HG02588 (cell line): ENCODE results near the gene SPATS2L.
"Not testable (repeated sequence)": the region's sequence is repeated elsewhere in the genome, so short reads cannot be mapped to it uniquely, and the experiment has no call there.

ENCODE experiments used
- ATAC-seq: cut with Tn5 transposase; IDR thresholded peaks from one replicate; pipeline ENCODE4 v1.9.1; 2021; ENCODE audit warnings: mild to moderate bottlenecking, moderate library complexity; ENCODE audit not compliant: unreplicated experiment

The SPATS2L gene

DNA sequence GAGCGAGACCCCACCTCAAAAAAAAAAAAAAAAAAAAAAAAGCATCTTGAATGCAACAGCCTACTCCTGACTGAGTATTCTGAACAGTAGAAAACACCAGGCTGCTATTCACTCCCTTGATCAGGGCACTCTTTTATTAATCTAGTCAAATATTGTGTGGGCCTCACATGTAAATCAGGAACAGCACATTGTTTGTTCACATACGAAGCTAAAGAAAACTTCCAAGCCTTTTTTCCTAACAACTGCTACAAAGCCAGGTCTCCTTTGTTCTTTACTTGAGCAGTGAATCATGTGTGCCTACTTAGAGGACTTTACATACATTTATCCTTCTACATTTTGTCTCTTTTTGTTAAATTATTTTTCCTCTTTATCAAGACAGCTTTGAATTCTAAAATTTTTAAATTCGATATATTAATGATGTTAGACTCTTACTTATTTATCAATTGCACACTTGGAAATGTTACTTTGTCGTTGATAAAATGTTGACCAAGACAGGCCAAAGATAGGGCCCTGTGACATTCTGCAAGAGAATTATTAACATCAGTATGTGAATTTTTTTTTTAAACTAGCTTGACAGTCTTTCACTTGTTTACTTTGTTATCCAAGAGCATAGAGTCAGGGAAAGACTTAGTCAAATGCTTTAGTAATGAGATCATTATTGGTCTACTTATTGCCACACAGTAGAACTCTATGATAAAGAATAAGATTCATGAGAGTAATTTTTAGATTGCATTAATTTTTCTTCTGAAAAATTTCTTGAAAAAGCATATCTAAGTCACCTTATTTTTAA lies 13.2 kb downstream of the SPATS2L start:
- ATAC-seq = no peak

DNA sequence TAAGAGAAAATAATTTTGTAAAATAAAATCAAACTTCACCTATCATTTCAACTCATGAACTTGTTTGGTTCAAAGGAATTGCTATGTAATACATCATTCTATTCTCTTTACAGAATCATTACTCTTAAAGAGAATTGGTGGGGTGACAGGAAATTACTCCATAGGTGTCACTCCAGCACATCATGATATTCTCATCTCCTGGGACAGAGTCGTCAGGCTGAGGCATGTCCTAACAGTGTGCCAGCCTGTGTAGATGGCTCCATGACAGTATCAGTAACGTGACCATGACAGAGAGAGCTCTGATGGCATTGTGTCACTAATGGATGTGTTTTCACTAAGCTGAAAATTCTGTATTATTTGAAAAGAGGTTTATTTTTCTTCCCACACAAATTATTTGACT lies 13.9 kb downstream of the SPATS2L start:
- ATAC-seq = no peak

DNA sequence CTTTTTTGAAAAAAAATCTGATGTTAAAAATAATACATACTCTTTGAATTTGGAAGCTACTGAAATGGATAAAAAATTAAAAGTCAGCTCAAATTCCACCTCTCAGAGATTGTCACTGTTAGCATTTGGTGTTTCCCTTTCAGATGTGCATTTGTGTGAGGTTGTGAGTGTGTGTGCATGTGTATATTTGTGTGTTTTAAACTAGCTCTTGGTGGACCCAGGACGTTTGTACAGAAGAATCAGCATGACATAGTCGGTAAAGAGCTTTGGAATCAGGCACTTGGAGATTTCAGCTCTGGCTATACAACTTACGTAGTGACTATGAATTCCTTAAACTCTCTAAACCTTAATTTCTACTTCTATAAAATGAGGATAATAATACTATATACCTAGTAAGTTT lies 14.5 kb downstream of the SPATS2L start:
- no peak for ATAC-seq

DNA sequence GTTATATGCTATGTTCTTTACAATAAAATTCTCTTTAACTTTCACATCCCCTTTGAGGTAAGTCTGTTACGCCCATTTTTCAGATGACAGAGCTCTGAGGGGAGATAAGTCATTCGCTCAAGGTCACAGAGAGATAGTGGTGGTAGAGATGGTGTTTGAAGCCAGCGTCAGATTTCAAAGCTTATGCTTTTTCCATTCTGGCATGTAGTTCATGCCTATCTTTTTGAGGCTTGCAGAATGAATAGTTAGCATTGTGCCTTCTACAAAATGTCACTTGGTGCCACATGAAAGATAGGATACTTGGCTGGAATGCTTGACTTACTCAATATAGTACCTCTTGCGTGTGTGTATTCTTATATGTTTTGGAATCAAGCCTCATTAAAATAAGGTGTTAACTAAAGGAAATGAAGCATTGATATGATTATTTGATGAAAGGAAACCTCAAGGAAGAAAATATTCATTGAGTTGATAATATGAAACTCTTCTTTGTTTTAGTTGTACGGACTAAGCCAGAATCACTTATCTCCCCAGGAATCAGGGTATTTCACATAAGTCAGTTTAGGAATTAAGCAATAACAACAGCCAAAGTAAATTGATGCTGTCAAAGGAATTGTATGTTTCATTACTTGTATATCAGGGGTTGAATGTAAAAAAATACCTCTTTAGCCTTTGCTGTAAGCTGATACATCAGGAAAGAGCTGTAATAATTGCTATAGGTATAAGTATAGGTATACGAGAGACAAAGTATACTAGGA lies 15.5 kb downstream of the SPATS2L start:
- ATAC-seq = no peak

DNA sequence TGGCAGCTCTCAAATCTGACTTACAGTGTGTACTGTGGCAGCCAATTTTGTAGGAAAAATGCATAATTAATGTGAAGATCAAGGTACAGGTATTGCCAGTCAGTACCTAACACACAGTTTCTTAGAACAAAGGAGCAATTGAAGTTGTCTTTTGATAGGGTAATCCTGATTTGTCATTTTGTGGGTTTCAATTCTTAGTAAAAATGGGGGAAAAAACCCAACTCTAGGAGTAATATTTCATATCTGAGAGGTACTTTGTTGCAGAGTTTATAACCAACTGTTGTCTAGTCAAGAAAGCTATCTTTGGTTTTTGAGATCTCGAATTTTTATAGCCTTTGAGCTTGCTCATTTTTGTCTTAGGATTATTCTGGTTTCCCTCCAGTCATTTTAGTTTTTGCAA lies 16.1 kb downstream of the SPATS2L start:
- no peak for ATAC-seq

DNA sequence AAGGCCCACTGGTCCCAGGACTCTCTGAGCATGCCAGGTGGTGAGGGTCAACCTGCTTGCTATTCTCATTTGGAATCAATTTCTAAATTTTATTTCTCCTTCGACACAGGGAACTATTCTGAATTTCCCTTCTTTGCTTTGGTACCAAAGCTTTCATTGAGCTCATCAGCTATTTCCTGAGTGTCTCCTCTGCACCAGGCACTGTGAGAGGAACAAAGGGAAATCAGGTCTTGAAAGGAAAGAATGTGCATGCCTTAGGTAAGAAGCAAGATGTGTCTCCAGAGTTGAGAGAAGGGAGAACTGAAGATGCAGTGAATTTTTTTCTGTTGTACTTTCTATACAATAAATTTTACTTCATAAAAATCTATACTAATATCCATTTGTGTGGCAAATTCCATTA lies 17.9 kb downstream of the SPATS2L start:
- ATAC-seq = no peak

DNA sequence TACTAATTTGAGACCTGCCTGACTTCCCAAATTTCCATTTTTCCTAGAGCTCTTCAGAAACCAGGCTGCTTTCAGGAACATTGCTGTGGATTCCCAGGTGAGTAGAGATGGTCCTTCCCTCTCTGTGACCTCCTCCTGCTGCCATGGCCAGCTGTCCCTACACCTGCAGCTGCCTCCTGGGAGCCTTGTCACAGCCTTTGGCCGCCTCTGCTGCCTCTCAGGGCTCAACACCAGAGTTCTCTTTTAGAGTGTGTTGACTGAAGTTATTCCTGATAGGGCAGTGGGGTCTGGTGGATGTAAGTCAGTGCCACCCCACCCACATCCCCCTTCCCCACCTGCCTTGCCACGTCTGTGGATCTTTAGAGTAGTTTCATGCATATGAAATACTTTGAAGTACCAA lies 22.9 kb downstream of the SPATS2L start:
- no peak for ATAC-seq

DNA sequence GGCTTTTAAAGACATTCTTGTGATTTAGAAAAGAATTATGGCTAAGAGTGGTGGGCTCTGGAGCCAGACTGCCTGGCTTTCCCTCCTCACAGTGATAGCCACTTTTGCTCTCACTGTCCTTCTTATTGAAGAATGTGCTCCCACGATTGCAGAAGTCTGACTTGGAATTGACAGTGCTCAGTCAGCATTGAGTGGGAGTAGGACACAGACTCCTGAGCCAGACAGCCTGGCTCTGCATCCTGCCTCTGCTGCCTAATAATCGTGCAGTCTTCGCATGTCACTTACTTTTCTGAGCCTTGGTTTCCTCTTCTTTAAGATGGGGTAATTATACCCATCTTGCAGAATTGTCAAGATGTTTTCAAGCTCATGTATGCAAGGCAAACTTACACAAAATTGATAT lies 23.3 kb downstream of the SPATS2L start:
- no peak for ATAC-seq

DNA sequence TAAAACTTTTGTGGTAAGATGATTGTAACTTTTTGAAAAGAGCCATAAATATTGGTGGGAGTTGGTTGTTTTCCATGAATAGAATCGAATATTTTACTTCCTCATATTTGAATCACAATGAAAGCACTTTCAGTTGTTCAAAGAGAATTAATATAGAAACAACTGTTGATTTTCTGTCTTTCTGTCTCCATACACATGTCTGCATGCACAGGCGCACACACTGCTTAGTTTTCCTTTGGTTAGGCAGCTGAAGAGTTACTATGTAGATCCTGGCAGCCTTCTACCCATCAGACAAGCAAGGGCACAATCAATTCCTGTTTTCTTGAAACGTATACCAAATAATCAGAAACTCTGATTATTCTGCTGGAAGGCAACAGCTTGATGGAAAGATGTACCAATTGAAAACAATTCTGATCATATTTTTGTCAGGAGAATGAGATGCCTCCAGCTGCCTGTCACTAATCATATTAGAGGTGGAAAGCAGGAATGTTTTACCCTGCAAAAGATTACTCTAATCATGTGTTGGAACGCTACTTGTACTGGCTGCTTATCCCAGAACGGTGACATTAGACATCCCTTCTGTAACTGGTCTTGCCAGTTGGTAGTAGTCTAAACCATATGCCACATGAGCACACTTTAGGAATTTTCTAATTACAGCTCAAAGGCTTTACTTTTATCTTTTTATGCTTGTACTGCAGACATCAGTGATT lies 24.0 kb downstream of the SPATS2L start:
- no peak for ATAC-seq

DNA sequence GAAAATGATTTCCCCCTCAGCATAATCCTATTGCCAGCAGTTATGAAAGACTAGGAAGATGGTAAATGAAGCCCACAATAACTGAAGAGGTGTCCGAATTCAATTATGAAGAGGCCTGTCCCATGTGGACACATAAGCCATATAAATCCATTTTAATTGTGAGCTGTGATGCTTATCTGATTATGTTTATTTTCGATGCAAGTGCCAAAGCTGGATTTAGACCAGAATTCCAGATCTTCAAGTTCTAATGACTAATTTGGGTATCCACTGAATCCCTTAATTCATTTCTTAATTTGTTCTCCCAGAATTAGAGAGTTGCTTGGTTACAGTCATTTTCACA lies 24.5 kb downstream of the SPATS2L start:
- ATAC-seq = no peak

DNA sequence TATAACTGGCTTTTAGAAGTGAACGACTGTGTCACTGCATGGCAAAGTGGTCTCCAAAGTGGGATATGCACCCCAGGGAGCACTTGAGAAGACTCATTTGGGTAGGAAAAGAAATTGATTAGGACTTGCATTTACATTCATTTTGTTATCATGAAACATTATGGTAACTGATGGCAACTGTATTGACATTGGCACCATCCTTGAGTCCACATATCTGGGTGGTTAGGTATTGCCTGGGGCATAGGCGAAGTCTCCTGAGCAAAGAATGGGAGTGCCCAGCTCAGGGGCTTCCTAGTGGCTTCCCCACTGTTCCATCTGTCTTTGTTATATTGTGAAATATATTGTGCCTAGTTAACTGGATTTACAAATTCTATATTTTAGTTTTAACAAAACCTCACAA lies 29.2 kb downstream of the SPATS2L start:
- ATAC-seq = no peak

DNA sequence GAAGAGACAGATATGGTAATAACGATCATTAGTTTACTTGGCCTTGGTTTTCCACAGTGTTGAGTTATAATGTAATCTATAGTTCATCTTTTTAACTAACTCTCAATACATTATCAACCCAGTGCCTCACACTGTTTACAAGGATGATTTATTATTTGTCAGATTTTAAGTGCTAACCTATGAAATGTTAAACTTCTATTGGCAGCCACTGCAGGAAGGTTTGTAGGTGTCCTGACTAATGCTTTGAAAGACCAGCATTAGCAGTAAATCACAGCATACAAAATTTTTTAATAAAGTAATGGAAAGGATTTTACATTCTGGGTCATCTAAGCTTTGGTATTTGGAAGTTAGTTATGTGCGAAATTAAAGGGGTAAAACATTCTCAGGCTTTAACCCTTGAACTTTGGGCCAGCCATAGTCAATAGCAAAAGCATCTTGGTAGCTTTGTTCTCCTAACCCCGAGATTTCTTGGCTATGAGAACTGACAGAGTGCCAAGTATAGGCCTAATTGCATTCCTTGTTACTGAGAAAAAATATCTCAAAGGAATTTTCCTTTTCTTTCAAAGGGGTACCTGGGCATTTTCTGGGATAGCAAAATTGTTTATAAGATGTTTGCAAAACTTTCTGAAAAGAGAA lies 30.6 kb downstream of the SPATS2L start:
- ATAC-seq = no peak

DNA sequence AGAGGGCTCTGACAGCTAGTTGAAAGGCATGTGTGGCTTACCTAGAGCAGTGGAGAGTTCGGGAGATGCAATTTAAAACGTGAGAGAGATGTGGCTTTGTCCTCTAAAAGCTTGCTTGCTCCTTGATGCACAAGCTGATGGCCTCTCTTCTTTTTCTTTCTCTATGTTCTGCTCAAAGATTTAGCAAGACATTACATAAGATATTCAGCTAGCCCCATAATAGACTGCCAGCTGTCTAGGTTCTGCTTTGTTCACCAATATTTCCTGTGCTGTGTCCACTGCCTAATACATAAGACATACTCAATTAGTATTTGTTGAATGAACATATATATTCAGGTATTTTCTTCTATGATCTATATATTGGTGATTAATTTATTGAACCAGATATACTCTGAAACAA lies 31.1 kb downstream of the SPATS2L start:
- ATAC-seq = no peak

DNA sequence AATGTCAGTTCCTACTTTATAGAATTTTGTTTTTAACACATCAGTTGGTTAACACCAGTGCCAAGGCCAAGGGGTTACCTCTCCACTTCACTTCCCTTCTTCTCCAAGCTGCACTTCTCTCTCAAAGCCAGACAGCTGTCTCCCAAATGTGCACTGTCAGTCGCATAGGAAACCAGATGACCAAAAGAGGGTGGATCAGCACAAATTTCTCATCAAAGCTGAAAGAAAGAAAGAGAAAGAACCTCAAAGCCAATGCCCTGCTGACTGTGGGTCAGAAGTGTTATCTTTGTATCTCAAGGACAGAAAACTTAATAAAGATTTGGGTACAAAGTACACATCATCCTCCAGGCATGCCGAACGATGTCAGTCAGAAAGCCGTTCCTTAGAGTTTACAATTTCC lies 32.2 kb downstream of the SPATS2L start:
- no peak for ATAC-seq

DNA sequence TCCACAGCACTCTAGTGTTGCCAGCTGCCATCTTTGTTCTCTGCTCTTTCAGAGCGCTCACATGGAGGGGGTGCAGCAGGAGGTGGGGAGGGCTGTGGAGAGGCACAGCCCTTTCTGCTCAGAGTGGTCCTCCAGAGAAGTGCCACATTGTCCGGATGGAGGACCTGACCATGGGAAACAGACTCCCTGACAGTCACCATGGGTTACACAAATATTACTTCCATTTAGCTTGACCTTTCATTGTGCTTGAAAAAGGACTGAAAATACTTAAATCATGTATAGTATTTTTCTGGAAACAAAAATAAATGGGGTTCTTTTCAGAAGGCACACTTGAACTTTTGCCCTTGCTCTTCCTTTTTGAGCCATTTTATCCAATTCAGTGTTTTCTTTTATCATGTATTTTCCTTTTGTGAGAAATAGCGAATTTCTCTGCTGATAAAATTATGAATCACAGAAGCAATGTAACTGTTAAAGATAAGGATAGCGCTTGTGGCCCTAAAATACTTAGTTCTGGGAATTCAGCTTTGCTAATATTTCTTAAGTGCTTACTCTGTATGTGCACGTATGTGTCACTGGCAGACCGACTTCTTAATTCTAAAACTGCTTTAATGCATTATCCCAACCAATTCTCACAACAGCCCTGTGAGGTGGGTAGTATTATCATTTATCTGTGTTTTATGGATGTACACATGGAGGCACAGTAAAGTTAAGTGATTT lies 34.2 kb downstream of the SPATS2L start:
- no peak for ATAC-seq

DNA sequence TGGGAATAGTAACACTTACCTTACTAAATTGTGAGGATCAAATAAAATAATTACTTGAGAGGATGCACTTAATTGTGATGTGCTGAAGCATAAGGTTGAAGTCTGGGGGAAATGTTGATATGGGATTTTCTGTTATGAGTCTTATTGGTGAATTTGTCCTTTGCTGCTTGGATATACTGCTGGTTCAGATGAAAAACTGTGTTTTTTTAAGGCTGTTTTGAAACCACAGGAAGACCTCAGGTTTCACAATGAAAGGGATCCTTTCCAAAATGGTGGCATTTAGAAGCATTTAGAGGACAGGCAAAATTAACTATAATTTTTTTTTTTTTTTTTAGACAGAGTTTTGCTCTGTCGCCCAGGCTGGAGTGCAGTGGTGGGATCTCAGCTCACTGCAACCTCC lies 34.9 kb downstream of the SPATS2L start:
- ATAC-seq = no peak

DNA sequence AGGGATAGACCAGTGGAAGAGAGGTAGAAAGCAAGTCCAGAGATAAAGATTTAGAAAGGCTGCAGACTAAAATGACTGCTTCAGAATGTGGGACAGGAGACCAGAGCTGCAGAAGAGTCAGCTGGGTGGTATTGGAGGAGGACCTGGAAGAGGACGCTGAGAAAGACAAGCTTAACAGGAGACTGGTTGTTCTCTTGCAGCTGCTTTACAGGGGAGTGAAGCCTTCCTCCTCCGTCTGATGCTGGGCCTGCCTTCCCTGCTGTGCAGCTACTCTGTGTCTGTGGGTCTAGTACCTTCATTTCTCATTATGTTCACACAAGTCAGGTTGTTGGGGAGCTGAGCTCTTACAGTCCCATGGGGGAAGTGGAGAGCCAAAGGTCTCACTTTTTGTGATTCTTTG lies 35.7 kb downstream of the SPATS2L start:
- no peak for ATAC-seq

DNA sequence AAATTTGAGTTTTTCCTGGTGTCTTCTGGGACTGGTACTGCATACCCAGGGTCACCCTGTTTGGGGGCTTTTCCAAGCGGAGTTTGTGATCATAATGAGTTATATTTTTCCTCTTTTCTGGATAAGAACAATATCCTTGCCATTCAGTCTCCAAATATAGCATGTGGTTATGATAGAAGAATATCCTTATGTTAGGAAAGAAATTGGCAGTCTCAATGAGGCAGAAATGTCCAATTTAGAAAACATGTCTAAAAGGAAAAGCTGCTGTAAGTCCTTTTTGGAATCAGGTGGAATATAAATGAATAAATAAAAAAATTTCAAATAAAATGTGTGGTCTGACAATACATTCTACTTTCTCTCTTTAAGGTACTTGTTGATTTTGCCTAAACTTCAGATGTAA lies 36.2 kb downstream of the SPATS2L start:
- no peak for ATAC-seq

DNA sequence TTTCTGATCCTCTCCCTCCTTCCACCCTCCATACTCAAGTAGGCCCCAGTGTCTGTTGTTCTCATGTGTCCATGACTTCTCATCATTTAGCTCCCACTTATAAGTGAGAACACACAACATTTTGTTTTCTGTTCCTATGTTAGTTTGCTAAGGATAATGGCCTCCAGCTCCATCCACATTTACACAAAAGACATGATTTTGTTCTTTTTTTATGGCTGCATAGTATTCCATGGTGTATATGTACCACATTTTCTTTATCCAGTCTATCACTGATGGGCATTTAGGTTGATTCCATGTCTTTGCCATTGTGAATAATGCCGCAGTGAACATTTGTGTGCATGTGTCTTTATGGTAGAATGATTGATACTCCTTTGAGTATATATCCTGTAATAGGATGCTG lies 37.7 kb downstream of the SPATS2L start:
- not testable (repeated sequence) for ATAC-seq

DNA sequence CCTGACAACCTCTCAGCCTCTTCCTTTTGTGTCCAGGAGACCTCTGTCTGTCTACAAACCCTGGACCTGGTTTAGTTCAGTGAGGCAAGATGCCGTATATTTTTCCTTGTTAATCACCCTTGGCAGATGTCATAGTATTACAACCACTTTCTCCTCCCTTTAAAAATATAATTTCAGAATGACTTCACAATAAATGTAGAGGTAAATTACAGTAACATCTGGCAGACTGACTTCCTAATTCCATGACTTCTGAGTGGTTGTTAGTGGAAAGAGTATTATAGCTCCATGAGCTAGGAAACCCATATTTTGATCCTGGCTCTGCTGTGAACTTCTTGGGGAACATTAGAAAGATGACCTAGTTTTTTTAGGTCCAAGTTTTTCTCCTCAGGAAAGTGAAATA lies 39.5 kb downstream of the SPATS2L start:
- no peak for ATAC-seq

DNA sequence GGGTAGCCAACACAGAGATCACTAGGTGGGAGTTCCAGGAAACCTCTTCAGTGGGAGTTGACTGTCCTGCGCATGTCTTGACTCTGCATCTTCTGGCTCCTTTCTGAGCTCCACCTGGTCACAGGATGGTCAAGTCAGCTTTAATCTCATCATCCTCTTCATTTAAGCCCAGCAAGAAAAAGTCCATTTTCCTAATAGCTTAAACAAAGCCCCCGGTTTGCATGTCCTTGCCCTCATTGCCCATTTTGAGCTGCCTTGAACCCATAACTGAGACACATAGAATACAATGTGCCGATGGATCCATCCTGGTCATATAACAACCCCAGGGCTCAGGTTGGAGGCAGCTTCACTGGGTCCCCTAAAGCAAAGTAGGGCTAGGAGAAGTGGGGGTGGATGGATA lies 40.8 kb downstream of the SPATS2L start:
- no peak for ATAC-seq
